ENCODE data around the gene AHDC1. TPM values are rescaled to one million over a fixed set of nuclear protein-coding genes. Genes with fewer than 3 reads are reported as not detected.

Gene AHDC1
- total and polyA plus RNA-seq, 9 of the 15 experiments (the other 6 are each of a cell fraction or from before 2014, with no cell fraction given) = 0.21 to 36.4 (median 4.7) TPM

DNA sequence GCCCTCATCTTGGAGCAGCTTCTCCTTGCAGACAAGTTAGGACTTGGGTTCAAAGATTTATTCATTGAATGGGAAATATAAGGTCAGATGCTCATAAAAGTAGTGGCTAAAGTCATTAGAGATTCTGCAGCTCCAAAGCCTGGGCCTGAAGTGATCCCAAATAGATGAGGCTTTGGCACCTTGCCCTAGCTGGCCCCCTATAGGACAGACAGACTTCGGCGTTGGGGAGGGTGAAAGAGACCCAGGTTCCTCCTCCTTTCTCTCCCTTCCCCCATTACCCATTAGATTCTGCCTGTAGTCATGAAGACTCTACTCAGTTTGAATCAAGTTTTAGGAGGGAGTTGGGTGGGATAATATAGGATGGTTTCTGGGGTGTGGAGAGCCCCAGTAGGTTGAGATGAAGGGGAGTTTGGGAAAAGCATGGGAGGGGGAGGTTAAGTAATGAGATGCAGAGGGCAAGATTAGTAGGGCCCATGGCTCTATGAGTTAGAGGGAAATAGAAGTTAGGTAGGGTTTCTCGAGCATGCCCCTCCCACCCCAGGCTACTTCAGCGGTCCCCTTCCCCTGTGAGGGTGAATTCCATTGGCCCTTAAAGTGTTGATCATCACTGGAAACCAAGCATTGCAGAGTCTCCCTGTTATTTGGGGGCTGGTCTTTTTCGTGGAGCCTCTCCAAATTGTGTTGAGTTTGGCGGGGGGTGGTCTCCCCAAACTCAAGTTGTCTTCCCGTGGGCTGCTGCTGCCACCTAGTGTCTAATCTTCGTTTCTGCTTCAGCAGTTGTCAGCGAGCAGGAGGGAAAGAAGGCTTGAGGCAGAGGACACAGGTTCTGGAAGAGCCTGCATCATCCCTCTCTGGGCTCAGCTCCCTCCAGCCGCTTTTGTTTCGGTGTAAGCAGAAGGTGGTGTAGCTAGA, 2.1 kb upstream of the AHDC1 start (continued):
- peak; percentile 2; the same call in 1 of the 2 replicates for TF ChIP-seq MAFF (IDR thresholded peaks at IDR 0.05; ENCODE audit: low read length)
- TF ChIP-seq, protein P1, sequence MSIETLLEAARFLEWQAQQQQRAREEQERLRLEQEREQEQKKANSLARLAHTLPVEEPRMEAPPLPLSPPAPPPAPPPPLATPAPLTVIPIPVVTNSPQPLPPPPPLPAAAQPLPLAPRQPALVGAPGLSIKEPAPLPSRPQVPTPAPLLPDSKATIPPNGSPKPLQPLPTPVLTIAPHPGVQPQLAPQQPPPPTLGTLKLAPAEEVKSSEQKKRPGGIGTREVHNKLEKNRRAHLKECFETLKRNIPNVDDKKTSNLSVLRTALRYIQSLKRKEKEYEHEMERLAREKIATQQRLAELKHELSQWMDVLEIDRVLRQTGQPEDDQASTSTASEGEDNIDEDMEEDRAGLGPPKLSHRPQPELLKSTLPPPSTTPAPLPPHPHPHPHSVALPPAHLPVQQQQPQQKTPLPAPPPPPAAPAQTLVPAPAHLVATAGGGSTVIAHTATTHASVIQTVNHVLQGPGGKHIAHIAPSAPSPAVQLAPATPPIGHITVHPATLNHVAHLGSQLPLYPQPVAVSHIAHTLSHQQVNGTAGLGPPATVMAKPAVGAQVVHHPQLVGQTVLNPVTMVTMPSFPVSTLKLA (conservative IDR thresholded peaks at IDR 0.05) = peak in 1 of 2 experiments; percentile 19; a peak in 1 of 4 replicates
- TF ChIP-seq ZFP36 (IDR thresholded peaks at IDR 0.05; ENCODE audit: low read depth, low read length, partially characterized antibody) = no peak
- TF ChIP-seq TFE3 (CRISPR knock-in tag; IDR thresholded peaks at IDR 0.05) = no peak; the same call in 1 of the 2 replicates
- TF ChIP-seq, protein P2, sequence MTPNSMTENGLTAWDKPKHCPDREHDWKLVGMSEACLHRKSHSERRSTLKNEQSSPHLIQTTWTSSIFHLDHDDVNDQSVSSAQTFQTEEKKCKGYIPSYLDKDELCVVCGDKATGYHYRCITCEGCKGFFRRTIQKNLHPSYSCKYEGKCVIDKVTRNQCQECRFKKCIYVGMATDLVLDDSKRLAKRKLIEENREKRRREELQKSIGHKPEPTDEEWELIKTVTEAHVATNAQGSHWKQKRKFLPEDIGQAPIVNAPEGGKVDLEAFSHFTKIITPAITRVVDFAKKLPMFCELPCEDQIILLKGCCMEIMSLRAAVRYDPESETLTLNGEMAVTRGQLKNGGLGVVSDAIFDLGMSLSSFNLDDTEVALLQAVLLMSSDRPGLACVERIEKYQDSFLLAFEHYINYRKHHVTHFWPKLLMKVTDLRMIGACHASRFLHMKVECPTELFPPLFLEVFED (CRISPR knock-in tag; conservative IDR thresholded peaks at IDR 0.05) = 0 out of 2 replicates have a peak, but pooled peaks have one; percentile 13
- TF ChIP-seq SMC3 (conservative IDR thresholded peaks at IDR 0.05; ENCODE audit: insufficient read depth, low read depth, low read length) = peak; percentile 96
- TF ChIP-seq GABPB2 (CRISPR knock-in tag; conservative IDR thresholded peaks at IDR 0.05) = no peak
- TF ChIP-seq FOXP4 (CRISPR knock-in tag; IDR thresholded peaks at IDR 0.05; ENCODE audit: borderline replicate concordance) = no peak
- TF ChIP-seq, protein P3, sequence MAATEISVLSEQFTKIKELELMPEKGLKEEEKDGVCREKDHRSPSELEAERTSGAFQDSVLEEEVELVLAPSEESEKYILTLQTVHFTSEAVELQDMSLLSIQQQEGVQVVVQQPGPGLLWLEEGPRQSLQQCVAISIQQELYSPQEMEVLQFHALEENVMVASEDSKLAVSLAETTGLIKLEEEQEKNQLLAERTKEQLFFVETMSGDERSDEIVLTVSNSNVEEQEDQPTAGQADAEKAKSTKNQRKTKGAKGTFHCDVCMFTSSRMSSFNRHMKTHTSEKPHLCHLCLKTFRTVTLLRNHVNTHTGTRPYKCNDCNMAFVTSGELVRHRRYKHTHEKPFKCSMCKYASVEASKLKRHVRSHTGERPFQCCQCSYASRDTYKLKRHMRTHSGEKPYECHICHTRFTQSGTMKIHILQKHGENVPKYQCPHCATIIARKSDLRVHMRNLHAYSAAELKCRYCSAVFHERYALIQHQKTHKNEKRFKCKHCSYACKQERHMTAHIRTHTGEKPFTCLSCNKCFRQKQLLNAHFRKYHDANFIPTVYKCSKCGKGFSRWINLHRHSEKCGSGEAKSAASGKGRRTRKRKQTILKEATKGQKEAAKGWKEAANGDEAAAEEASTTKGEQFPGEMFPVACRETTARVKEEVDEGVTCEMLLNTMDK (IDR thresholded peaks at IDR 0.05; ENCODE audit: borderline replicate concordance, insufficient read depth, low read depth, low read length, poor library complexity, severe bottlenecking) = peak; percentile 57
- TF ChIP-seq MEIS2 (IDR thresholded peaks at IDR 0.05; ENCODE audit: partially characterized antibody) = no peak

All from K562 (cell line).